GM12878 (cell line): ENCODE results near the gene SEMA7A. TPM values are rescaled to one million over a fixed set of nuclear protein-coding genes. Genes with fewer than 3 reads are reported as not detected.
A peak's percentile ranks its signal among the peaks of the same experiment; 100 is the strongest.

ENCODE experiments used
- CBX5 ChIP-seq: sonication (generic); IDR thresholded peaks from 2 replicates; pipeline ENCODE4 v1.6.1; 2016; ENCODE audit warnings: low read depth, moderate library complexity, mild to moderate bottlenecking, inconsistent platforms
- EGR1 ChIP-seq, 2 experiments: IDR thresholded peaks; 1 replicate in 1 of 2; 2 replicates in 1 of 2; pipeline ENCODE4 v1.6.1; 2011 to 2012; ENCODE audit warnings: low read depth in 2 of 2, low read length in 2 of 2, borderline replicate concordance in 1 of 2, mild to moderate bottlenecking in 1 of 2, moderate library complexity in 1 of 2
- ETV6 ChIP-seq, 2 experiments: fragments of 450-650 bp in 1 of 2; IDR thresholded peaks in 1 of 2; conservative IDR thresholded peaks in 1 of 2; 2 replicates each; pipeline ENCODE4 v1.6.1; 2014; ENCODE audit warnings: antibody characterized with exemption in 1 of 2, borderline replicate concordance in 1 of 2, low read depth in 1 of 2, mild to moderate bottlenecking in 1 of 2, moderate library complexity in 1 of 2
- FOS ChIP-seq: IDR thresholded peaks from 3 replicates; pipeline ENCODE4 v1.6.1; 2011; ENCODE audit warnings: borderline replicate concordance; ENCODE audit not compliant: insufficient read length; ENCODE audit errors: extremely low read depth
- HDAC2 ChIP-seq: fragments of 200-600 bp; sonication (generic); IDR thresholded peaks from 2 replicates; pipeline ENCODE4 v1.6.1; 2017
- JUND ChIP-seq: IDR thresholded peaks from 2 replicates; pipeline ENCODE4 v1.6.1; 2012; ENCODE audit warnings: low read depth, mild to moderate bottlenecking, low read length, improper control_type of control experiment, moderate library complexity
- MAX ChIP-seq: IDR thresholded peaks from 2 replicates; pipeline ENCODE4 v1.6.1; 2012; ENCODE audit warnings: low read depth, low read length, improper control_type of control experiment
- MTA3 ChIP-seq: IDR thresholded peaks from 2 replicates; pipeline ENCODE4 v1.6.1; 2012; ENCODE audit warnings: low read length, inconsistent platforms, borderline replicate concordance
- NFXL1 ChIP-seq: fragments of 450-650 bp; IDR thresholded peaks from 2 replicates; pipeline ENCODE4 v1.6.1; 2017; ENCODE audit warnings: antibody characterized with exemption, mild to moderate bottlenecking, borderline replicate concordance
- NRF1 ChIP-seq: conservative IDR thresholded peaks from 2 replicates; pipeline ENCODE4 v1.6.1; 2011; ENCODE audit warnings: mild to moderate bottlenecking, low read depth, low read length, improper control_type of control experiment
- POLR2A ChIP-seq: IDR thresholded peaks from 2 replicates; pipeline ENCODE4 v1.6.1; 2011; ENCODE audit warnings: low read depth, mild to moderate bottlenecking, low read length
- POLR2AphosphoS2 ChIP-seq: IDR thresholded peaks from 2 replicates; pipeline ENCODE4 v1.6.1; 2011; ENCODE audit warnings: low read depth, mild to moderate bottlenecking, low read length, improper control_type of control experiment, moderate library complexity
- SIX5 ChIP-seq: IDR thresholded peaks from 2 replicates; pipeline ENCODE4 v1.6.1; 2011; ENCODE audit warnings: mild to moderate bottlenecking, low read depth, low read length, moderate library complexity; ENCODE audit not compliant: severe bottlenecking
- SMARCA5 ChIP-seq: fragments of 450-650 bp; IDR thresholded peaks from 2 replicates; pipeline ENCODE4 v1.6.1; 2017; ENCODE audit warnings: mild to moderate bottlenecking
- SRF ChIP-seq, 2 experiments: IDR thresholded peaks; 2 replicates each; pipeline ENCODE4 v1.6.1; 2011; ENCODE audit warnings: low read depth in 2 of 2, low read length in 2 of 2, mild to moderate bottlenecking in 1 of 2, moderate library complexity in 1 of 2
- SUPT20H ChIP-seq: IDR thresholded peaks from 2 replicates; pipeline ENCODE4 v1.6.1; 2011; ENCODE audit warnings: low read depth, mild to moderate bottlenecking, low read length, moderate library complexity, borderline replicate concordance; ENCODE audit not compliant: control insufficient read depth
- TAF1 ChIP-seq: IDR thresholded peaks from 2 replicates; pipeline ENCODE4 v1.6.1; 2011; ENCODE audit warnings: mild to moderate bottlenecking, low read depth, low read length, borderline replicate concordance
- TBL1XR1 ChIP-seq: IDR thresholded peaks from 2 replicates; pipeline ENCODE4 v1.6.1; 2012; ENCODE audit warnings: low read depth, low read length, improper control_type of control experiment
- USF1 ChIP-seq: IDR thresholded peaks from 2 replicates; pipeline ENCODE4 v1.6.1; 2011; ENCODE audit warnings: borderline replicate concordance, low read depth, mild to moderate bottlenecking, moderate library complexity, mixed read lengths, low read length; ENCODE audit not compliant: insufficient read depth; ENCODE audit errors: extremely low read length
- USF2 ChIP-seq: IDR thresholded peaks from 2 replicates; pipeline ENCODE4 v1.6.1; 2011; ENCODE audit warnings: low read depth, low read length, improper control_type of control experiment, borderline replicate concordance
- ZBTB33 ChIP-seq: fragments of 450-650 bp; IDR thresholded peaks from 2 replicates; pipeline ENCODE4 v1.6.1; 2017; ENCODE audit warnings: mild to moderate bottlenecking
- ZNF622 ChIP-seq: fragments of 450-650 bp; IDR thresholded peaks from 2 replicates; pipeline ENCODE4 v1.6.1; 2017; ENCODE audit warnings: mild to moderate bottlenecking, inconsistent platforms
- polyA plus RNA-seq, 11 experiments: library from polyadenylated mRNA; depleted of rRNA in 4 of 11; unstranded in 6 of 11; stranded (reverse) in 5 of 11; fragments of >200 nt; fragmentation: Nextera tagmentation in 4 of 11; fragmentation: Illumina TruSeq in 1 of 11; extraction: Ambion mirVana in 4 of 11; extraction: Trizol in 1 of 11; gene quantifications; 1 replicate in 1 of 11; 2 replicates in 10 of 11; pipeline versions ENCODE4 v1.2.1 to v1.2.3, GENCODE V29; 2011 to 2016; ENCODE audit warnings: inconsistent platforms in 2 of 11, missing spikeins in 2 of 11, low read depth in 1 of 11
- total RNA-seq, 4 experiments: library from RNA; depleted of rRNA in 3 of 4; stranded (reverse); fragments of >200 nt in 3 of 4; fragmentation: Illumina TruSeq in 1 of 4; extraction: Trizol in 1 of 4; gene quantifications; 2 replicates each; pipeline versions ENCODE4 v1.2.1 to v1.2.3, GENCODE V29; 2013 to 2021

Gene SEMA7A
- total and polyA plus RNA-seq, 10 of the 15 experiments (the other 5 are each of a cell fraction or from before 2014, with no cell fraction given): 0.08 to 112 (median 53.5) TPM

DNA sequence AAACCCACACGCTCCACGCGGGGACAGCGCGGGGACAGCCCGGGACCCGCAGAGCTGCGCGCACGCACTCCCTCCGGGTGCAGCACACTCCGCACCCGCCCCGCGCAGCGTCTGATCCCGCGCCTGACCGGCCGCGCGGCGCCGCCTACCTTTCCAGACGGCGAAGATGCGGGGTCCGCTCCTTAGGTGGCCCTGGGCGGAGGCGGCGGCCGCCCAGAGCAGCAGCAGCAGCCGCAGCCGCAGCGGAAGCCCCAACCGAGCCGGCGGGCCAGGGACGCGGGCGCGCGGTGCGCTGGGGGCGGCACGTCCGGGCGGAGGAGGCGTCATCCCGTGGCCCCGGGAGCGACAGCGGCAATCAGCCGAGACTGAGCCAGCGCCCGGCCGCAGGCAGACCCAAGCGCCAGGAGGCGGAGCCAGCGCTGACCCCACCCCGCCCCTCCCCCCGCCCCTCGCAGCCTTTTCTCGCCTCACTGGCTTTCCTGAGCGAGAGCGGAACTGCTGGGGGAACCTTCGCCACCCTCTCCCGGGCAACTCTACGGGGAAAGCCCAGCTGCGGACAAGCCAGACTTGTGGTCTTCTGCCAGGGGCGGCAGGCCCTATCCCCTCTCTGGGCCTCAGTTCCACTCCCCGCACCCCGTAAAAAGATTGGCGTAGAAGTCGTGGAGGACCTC is at the start of gene SEMA7A (continued):
- peak in 1 of 2 experiments; percentile 56; a peak in 2 of 4 replicates for TF ChIP-seq ETV6 (conservative IDR thresholded peaks at IDR 0.05 in 1 of 2, IDR thresholded peaks at IDR 0.05 in 1 of 2; ENCODE audit: borderline replicate concordance in 1 of 2, low read depth in 1 of 2)
- TF ChIP-seq MTA3: no peak
- TF ChIP-seq USF1: no peak
- no peak for TF ChIP-seq USF2
- TF ChIP-seq SRF (IDR thresholded peaks at IDR 0.05; ENCODE audit: low read depth in 2 of 2, low read length in 2 of 2): no peak
- TF ChIP-seq NFXL1: no peak
- 0 out of 2 replicates have a peak, but pooled peaks have one; percentile 33 for TF ChIP-seq JUND
- TF ChIP-seq HDAC2: no peak
- TF ChIP-seq POLR2AphosphoS2: peak; percentile 94
- no peak for TF ChIP-seq ZBTB33
- TF ChIP-seq SIX5: no peak
- no peak for TF ChIP-seq NRF1
- peak; percentile 67; the same call in 1 of the 2 replicates for TF ChIP-seq TBL1XR1
- no peak for TF ChIP-seq CBX5
- TF ChIP-seq MAX: peak; percentile 72; the same call in 1 of the 2 replicates
- TF ChIP-seq SUPT20H: no peak
- TF ChIP-seq ZNF622: no peak
- TF ChIP-seq SMARCA5: peak; percentile 79
- peak; percentile 98 for TF ChIP-seq POLR2A
- TF ChIP-seq EGR1 (IDR thresholded peaks at IDR 0.05; ENCODE audit: borderline replicate concordance in 1 of 2, low read depth in 2 of 2, low read length in 2 of 2): peak in 1 of 2 experiments; percentile 67; a peak in 1 of 3 replicates
- peak; percentile 94 for TF ChIP-seq TAF1
- no peak for TF ChIP-seq FOS
